Heart left ventricle (tissue), 13 donors: ENCODE results near the gene SEPTIN5.
A peak's percentile ranks its signal among the peaks of the same experiment; 100 is the strongest.

ENCODE experiments used
- POLR2A ChIP-seq, 2 donors: fragments of 450-650 bp; IDR thresholded peaks; one replicate each; pipeline ENCODE4 v1.6.1; 2017; ENCODE audit warnings: antibody characterized with exemption in 2 of 2, mild to moderate bottlenecking in 2 of 2, moderate library complexity in 2 of 2
- TF ChIP-seq, protein P1 (sequence below), 12 donors: fragments of 200-600 bp; sonication (generic) in 4 of 12; IDR thresholded peaks; one replicate each; pipeline versions ENCODE4 v1.5.0 to v1.8.0; 2018 to 2022; ENCODE audit warnings: antibody characterized with exemption in 12 of 12, mild to moderate bottlenecking in 5 of 12
- donor health status: ischemic (EF 13 %, LVEDD 7.1; RV severe dilation, severe dysfunction).
- donor health status: DM: no; HTN: yes; CAD: no.
- donor health status: DM: no; HTN: no; CAD: no.
- donor health status: ischemic (EF 25% LVEDD 6.9; RV normal size, moderate dysfunction).
- donor health status: ischemic (EF 25% LVEDD 5.7; RV mildly dilated, moderate dysfunction).
- donor health status: ischemic (EF 35%, LVEDD 5.7; RV mildly dilated, moderate dysfunction).
- donor health status: nonischemic (EF 11% LVEDD 7.7; RV severe dilation, severe dysfunction).
- donor health status: DM: yes; HTN: yes; CAD: no.
- donor health status: PGD.
- donor health status: ischemic (EF 29% LVEDD 5.4; RV normal size, mild dysfunction).
- donor health status: nonischemic (EF 23%, LVEDD 6.1; RV moderate dilation, normal function).

DNA sequence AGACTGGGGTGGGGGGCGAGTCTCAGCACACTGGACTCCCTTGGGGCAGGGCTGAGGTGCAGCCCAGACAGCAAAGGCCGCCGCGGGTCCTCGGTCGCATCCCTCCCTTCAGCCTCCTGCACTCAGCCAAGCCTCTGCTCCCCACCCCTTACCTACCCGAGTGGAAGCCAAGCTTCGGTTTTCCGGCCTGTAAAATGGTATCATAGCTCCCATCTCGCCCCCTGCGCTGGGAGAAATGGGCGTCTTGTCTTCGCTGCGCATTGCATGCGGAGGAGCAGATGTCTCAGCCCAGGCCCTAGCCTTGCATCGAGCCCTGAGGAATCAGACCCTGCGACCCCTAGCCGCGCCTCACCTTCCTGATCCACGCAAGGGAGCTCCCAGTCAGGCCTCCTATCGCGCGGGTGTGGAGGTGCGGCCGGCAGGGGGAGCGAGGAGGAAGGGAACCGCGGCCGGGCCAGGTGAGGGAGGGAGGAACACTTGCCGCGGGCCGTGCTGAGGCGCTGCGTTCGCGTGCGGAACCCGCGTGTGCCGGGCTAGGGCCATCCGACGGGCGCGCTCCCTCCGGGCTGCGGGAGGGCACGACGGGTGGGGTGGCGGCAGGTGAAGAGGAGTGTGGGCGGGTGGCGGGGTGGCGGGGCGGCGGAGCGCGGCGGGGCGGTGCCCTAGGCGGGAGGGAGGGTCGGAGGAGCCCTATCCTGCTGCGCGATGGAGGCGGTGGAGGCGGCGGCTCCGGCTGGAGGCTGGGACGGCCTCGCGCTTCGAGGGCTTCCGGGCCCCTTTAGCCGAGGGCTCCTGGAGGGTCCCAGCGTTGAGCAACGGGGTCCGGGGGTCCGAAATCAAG is 42.2 kb downstream of the SEPTIN5 start:
- TF ChIP-seq, protein P1, sequence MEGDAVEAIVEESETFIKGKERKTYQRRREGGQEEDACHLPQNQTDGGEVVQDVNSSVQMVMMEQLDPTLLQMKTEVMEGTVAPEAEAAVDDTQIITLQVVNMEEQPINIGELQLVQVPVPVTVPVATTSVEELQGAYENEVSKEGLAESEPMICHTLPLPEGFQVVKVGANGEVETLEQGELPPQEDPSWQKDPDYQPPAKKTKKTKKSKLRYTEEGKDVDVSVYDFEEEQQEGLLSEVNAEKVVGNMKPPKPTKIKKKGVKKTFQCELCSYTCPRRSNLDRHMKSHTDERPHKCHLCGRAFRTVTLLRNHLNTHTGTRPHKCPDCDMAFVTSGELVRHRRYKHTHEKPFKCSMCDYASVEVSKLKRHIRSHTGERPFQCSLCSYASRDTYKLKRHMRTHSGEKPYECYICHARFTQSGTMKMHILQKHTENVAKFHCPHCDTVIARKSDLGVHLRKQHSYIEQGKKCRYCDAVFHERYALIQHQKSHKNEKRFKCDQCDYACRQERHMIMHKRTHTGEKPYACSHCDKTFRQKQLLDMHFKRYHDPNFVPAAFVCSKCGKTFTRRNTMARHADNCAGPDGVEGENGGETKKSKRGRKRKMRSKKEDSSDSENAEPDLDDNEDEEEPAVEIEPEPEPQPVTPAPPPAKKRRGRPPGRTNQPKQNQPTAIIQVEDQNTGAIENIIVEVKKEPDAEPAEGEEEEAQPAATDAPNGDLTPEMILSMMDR (IDR thresholded peaks at IDR 0.05), result peak; percentile 13 to 50 (median 34)
- no peak for TF ChIP-seq POLR2A (IDR thresholded peaks at IDR 0.05)
